ENCODE results near the gene MRTFA. TPM values are rescaled to one million over a fixed set of nuclear protein-coding genes. Genes with fewer than 3 reads are reported as not detected.

MRTFA gene
- total RNA-seq, 2 experiments from 2014 or later = 55.3 to 58.9 TPM

- no peak overlapping the region for H3K4me3 Mint-ChIP-seq
- POLR2A ChIA-PET = interaction anchor here (1.6 kb wide), 1 partner anchor 92 kb away, joined by 3 read pairs; no protein-coding TSS in a partner anchor
- Histone ChIP-seq H3K27me3 (ENCODE audit: control insufficient read depth in 1 of 2, insufficient read depth in 2 of 2, low read length in 2 of 2) (no peaks in the 10 kb centered on the region), H3K4me3 (ENCODE audit: low read length) (no peak overlapping the region), H3K27ac (ENCODE audit: low read depth in 1 of 2, low read length in 2 of 2) (no peak overlapping the region), H3K9me3 (ENCODE audit: control insufficient read depth in 1 of 2, insufficient read depth in 1 of 2, low read length in 2 of 2) (no peaks in the 10 kb centered on the region), H3K4me1 (ENCODE audit: insufficient read depth, low read length) (no peaks in the 10 kb centered on the region), H3K36me3 (ENCODE audit: insufficient read depth, low read length) (no peaks in the 10 kb centered on the region)
- no peak for TF ChIP-seq CTCF (IDR thresholded peaks at IDR 0.05)
- H3K27me3 Mint-ChIP-seq = no peaks in the 10 kb centered on the region
- peaks cover 27% of the 10 kb centered on the region for H3K36me3 Mint-ChIP-seq (ENCODE audit: low read depth)
- intact Hi-C loops (cut with DNase I, micrococcal nuclease) = no loop called here
- ATAC-seq (ENCODE audit: poor library complexity) (no peak), DNase-seq (no peak)
- H3K9me3 Mint-ChIP-seq = peaks cover 3% of the 10 kb centered on the region
- CTCF ChIA-PET = no interaction called here
- no peak overlapping the region for H3K27ac Mint-ChIP-seq
- peaks cover 47% of the 10 kb centered on the region for H3K4me1 Mint-ChIP-seq (ENCODE audit: low read depth)
Measured at GRCh38 chr22:40616578-40616977, 19.9 kb downstream of the MRTFA start.

- Mint-ChIP-seq H3K36me3 (ENCODE audit: low read depth) (peaks cover 8% of the 10 kb centered on the region), H3K27me3 (no peaks in the 10 kb centered on the region), H3K4me3 (no peak overlapping the region), H3K9me3 (no peaks in the 10 kb centered on the region), H3K4me1 (ENCODE audit: low read depth) (peaks cover 52% of the 10 kb centered on the region), H3K27ac (no peak overlapping the region)
- Histone ChIP-seq H3K4me3 (ENCODE audit: low read length) (no peak overlapping the region), H3K27me3 (ENCODE audit: control insufficient read depth in 1 of 2, insufficient read depth in 2 of 2, low read length in 2 of 2) (no peaks in the 10 kb centered on the region), H3K27ac (ENCODE audit: low read depth in 1 of 2, low read length in 2 of 2) (no peak overlapping the region), H3K9me3 (ENCODE audit: control insufficient read depth in 1 of 2, insufficient read depth in 1 of 2, low read length in 2 of 2) (no peaks in the 10 kb centered on the region), H3K4me1 (ENCODE audit: insufficient read depth, low read length) (no peaks in the 10 kb centered on the region), H3K36me3 (ENCODE audit: insufficient read depth, low read length) (no peaks in the 10 kb centered on the region)
- intact Hi-C loops (cut with DNase I, micrococcal nuclease) = no loop called here
- DNase-seq (no peak), ATAC-seq (ENCODE audit: poor library complexity) (no peak)
- no peak for TF ChIP-seq CTCF (IDR thresholded peaks at IDR 0.05)
- POLR2A ChIA-PET = no interaction called here
- CTCF ChIA-PET = no interaction called here
Measured at GRCh38 chr22:40613067-40613466, 23.5 kb downstream of the MRTFA start.

- no peaks in the 10 kb centered on the region for H3K9me3 Mint-ChIP-seq
- H3K27ac Mint-ChIP-seq = no peak overlapping the region
- DNase-seq (no peak), ATAC-seq (ENCODE audit: poor library complexity) (no peak)
- H3K4me3 ChIP-seq (ENCODE audit: low read length) = no peak overlapping the region
- H3K4me1 ChIP-seq (ENCODE audit: insufficient read depth, low read length) = peaks cover under 1% of the 10 kb centered on the region
- TF ChIP-seq CTCF (IDR thresholded peaks at IDR 0.05) = no peak
- H3K27me3 Mint-ChIP-seq = no peaks in the 10 kb centered on the region
- no peak overlapping the region for H3K27ac ChIP-seq (ENCODE audit: low read depth in 1 of 2, low read length in 2 of 2)
- ChIA-PET CTCF (interaction anchor here (1.6 to 1.8 kb wide), 2 partner anchors 10 to 11 kb away, joined by 3 read pairs; no protein-coding TSS in a partner anchor), POLR2A (interaction anchor here (0.6 kb wide), 1 partner anchor 16 kb away, joined by 3 read pairs; no protein-coding TSS in a partner anchor)
- no peaks in the 10 kb centered on the region for H3K9me3 ChIP-seq (ENCODE audit: control insufficient read depth in 1 of 2, insufficient read depth in 1 of 2, low read length in 2 of 2)
- intact Hi-C loops (cut with DNase I, micrococcal nuclease) = no loop called here
- peaks cover 53% of the 10 kb centered on the region for H3K4me1 Mint-ChIP-seq (ENCODE audit: low read depth)
- H3K4me3 Mint-ChIP-seq = no peak overlapping the region
- peaks cover 5% of the 10 kb centered on the region for H3K36me3 Mint-ChIP-seq (ENCODE audit: low read depth)
- H3K36me3 ChIP-seq (ENCODE audit: insufficient read depth, low read length) = no peaks in the 10 kb centered on the region
- no peaks in the 10 kb centered on the region for H3K27me3 ChIP-seq (ENCODE audit: control insufficient read depth in 1 of 2, insufficient read depth in 2 of 2, low read length in 2 of 2)
Measured at GRCh38 chr22:40612291-40612751, 24.2 kb downstream of the MRTFA start.

Measured in CD4-positive, alpha-beta T cell (primary cell).